SK-N-SH treated with all-trans-retinoic acid at 6 μM for 48 hours (cell line): ENCODE results near the gene ASCL4.

ENCODE experiments used
- TCF4 ChIP-seq: fragments of 250-450 bp; sonication (Bioruptor Pico); IDR thresholded peaks from 2 replicates; pipeline ENCODE4 v1.8.0; 2021; ENCODE audit warnings: mild to moderate bottlenecking, moderate library complexity, borderline replicate concordance
- ZFP30 ChIP-seq: fragments of 450-650 bp; formaldehyde crosslinking; IDR thresholded peaks from 2 replicates; pipeline ENCODE4 v1.5.0; 2022; ENCODE audit warnings: mild to moderate bottlenecking, moderate library complexity
- ZNF70 ChIP-seq: fragments of 450-650 bp; formaldehyde crosslinking; IDR thresholded peaks from 2 replicates; pipeline ENCODE4 v1.5.0; 2020; ENCODE audit warnings: mild to moderate bottlenecking, moderate library complexity
- TF ChIP-seq, protein P1 (sequence below): fragments of 250-450 bp; sonication (Bioruptor Pico); IDR thresholded peaks from 2 replicates; pipeline ENCODE4 v1.8.0; 2021; ENCODE audit warnings: low read depth, mild to moderate bottlenecking, moderate library complexity, borderline replicate concordance
- TF ChIP-seq, protein P2 (sequence below): fragments of 250-450 bp; sonication (Bioruptor Pico); IDR thresholded peaks from 2 replicates; pipeline ENCODE4 v1.8.0; 2020; ENCODE audit warnings: mild to moderate bottlenecking, moderate library complexity, borderline replicate concordance

DNA sequence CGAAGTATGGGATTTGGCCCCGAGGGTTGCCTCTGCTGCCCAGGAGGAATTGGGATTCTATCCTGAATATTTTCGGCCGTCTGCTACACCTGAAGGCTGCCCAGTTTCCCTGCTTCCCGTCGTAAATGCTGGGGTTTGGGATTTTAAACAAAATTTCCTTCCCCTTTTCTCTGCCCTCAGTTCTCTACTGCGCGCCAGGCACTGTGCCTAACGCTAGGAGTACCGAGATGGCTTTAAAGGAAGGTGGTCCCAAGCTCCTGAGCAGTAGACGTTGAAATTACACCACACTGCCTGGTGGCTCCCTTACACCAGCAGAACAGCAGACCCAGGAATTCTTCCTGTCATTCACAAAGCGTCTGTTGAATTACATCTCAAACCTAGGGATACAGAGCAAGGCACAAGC is 13.0 kb upstream of the ASCL4 start:
- TF ChIP-seq, protein P1, sequence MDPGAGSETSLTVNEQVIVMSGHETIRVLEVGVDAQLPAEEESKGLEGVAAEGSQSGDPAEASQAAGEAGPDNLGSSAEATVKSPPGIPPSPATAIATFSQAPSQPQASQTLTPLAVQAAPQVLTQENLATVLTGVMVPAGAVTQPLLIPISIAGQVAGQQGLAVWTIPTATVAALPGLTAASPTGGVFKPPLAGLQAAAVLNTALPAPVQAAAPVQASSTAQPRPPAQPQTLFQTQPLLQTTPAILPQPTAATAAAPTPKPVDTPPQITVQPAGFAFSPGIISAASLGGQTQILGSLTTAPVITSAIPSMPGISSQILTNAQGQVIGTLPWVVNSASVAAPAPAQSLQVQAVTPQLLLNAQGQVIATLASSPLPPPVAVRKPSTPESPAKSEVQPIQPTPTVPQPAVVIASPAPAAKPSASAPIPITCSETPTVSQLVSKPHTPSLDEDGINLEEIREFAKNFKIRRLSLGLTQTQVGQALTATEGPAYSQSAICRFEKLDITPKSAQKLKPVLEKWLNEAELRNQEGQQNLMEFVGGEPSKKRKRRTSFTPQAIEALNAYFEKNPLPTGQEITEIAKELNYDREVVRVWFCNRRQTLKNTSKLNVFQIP (CRISPR knock-in tag) = no peak
- TF ChIP-seq, protein P2, sequence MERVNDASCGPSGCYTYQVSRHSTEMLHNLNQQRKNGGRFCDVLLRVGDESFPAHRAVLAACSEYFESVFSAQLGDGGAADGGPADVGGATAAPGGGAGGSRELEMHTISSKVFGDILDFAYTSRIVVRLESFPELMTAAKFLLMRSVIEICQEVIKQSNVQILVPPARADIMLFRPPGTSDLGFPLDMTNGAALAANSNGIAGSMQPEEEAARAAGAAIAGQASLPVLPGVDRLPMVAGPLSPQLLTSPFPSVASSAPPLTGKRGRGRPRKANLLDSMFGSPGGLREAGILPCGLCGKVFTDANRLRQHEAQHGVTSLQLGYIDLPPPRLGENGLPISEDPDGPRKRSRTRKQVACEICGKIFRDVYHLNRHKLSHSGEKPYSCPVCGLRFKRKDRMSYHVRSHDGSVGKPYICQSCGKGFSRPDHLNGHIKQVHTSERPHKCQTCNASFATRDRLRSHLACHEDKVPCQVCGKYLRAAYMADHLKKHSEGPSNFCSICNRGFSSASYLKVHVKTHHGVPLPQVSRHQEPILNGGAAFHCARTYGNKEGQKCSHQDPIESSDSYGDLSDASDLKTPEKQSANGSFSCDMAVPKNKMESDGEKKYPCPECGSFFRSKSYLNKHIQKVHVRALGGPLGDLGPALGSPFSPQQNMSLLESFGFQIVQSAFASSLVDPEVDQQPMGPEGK = no peak
- no peak for TF ChIP-seq TCF4 (CRISPR knock-in tag)
- TF ChIP-seq ZFP30 (CRISPR knock-in tag) = no peak
- TF ChIP-seq ZNF70 = no peak
